ENCODE measurements around the gene MIB2.

Gene MIB2

DNA sequence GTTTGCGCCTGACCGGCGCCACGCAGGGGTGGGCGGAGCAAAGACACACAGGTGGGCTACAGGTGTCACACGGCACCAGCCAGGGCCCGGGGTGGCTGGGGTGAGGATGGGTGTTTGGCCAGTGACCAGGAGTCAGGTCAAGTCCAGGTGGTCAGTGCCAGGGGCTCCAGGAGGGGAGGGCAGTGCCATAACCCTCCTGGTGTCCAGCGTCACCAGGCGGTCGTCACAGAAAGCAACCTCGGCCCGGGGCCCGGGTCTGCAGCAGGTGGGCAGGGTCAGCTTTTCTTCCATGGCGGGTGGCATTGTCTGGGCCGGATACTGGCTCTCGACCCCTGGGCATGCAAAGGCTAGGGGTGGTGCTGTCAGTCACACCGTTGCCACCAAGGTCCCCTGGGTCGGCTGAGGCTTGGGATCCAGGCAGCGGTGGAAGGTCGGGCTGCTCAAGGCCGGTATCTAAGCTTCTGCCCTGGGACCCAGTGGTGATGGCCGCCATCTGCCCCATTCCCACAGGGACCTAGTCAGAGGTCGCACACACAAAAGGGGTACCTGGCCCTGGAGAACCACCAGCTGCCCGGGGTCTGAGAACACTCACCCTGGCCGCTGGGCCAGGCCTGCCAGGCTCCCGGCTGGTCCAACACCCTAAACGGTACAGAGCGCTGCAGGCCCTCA, 17.1 kb upstream of the MIB2 start:
- no peak for DNase-seq (ENCODE audit: low read depth)

DNA sequence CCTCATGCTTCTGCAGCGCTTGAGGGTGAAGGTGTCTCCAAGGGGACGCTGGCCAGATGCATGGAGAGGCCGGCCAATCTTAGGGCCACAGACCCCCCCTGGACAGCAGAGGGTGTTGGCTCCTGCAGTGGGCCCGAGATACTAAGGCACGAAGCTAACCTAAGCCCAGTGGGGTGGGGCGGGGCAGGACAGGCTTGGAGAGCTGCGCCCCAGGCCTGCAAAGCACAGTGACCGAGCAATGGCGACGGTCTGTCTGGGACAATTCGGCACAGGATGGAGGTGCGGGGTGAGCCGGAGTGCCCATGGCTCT, 16.6 kb upstream of the MIB2 start:
- DNase-seq (ENCODE audit: low read depth): no peak

DNA sequence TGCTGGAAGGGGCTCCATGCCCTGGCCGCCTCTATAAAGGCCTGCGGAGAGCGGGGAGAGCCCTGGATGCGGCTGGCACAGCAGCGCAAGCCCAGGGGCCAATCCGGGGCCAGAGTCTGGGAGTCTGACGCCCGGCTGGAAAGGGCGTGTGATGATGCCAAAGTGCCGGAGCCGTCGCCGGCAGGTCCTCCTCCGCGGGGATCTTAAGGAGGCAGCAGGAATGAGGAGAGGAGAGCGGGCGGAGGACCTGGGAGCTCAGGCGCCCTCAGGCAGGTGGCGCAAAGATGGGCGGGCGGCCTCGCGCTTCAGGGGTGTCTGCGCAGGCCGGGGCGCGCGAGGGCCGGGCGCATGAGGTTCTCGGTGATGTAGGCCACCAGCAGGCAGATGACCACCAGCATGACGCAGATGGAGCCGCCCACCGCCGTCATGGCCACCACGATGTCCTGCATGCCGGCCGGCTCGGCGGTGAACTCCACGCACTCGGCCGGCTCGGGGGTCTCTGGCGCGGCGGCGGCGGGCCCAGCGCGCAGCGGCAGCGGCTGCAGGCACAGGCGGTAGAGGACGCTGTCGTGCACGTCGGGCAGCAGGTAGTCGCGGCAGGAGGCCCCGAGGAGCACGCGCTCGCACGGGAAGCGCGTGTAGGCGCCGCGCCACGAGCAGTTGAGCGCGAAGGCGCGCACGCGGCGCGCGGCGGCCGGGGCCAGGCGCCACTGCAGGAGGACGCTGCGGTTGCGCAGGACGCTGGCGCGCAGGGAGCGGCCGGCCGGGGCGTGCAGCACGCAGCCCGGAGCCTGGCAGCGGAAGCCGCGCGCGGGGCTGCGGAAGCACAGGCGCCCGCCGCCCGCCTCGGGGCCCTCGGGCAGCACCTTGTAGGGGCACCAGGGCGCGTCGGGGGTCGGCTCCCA, 16.0 kb upstream of the MIB2 start:
- DNase-seq (ENCODE audit: low read depth): peak; percentile 29

DNA sequence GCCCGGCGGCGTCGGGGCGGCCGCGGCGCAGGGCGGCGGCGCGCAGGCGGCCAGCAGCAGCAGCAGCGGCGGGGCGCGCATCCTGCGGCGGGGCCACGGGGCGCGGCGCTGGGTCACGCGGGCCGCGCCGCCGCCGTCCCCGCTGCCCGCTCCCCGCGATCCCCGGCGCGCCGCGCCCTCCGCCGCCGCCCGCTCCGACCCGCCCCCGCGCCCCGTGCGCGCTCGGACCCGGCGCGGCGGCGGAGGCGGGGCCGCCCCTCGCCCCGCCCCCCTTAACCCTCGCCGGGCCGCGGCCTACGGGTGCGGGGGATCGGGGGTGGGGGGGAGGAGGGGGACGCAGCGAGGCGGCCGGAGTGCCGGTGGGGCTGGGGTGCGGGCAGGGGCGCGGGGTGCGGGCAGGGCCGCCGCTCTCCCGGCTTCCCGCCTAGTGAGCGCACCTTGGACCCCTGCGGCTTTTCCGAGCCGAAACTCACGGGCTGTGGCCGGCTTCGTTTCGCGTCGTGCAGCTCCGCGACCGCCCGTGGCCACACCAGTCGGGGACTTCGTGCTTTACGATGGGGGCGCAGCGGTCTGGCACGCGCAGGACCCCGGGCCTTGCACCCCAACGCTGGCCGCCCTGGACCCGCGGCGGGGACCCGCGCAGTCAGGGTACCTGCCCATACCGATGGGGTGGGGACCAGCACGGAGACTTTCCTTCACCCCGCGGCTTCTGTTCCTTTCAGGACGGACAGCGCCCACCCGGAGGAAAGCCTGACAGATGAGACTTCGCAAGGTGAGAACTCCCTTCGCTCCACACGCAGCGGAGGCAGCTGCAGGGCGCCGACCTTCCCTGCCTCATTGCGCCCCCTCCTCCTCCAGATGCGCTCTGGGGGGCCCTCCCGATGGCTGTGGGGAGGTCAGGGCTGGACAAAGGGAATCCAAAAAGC, 15.1 kb upstream of the MIB2 start, which contains the start of gene FNDC10:
FNDC10 (minus strand) TSS at position 201 of the 926 bp plus-strand sequence; CDS start at position 81, 120 bp downstream.
- DNase-seq (ENCODE audit: low read depth): no peak

DNA sequence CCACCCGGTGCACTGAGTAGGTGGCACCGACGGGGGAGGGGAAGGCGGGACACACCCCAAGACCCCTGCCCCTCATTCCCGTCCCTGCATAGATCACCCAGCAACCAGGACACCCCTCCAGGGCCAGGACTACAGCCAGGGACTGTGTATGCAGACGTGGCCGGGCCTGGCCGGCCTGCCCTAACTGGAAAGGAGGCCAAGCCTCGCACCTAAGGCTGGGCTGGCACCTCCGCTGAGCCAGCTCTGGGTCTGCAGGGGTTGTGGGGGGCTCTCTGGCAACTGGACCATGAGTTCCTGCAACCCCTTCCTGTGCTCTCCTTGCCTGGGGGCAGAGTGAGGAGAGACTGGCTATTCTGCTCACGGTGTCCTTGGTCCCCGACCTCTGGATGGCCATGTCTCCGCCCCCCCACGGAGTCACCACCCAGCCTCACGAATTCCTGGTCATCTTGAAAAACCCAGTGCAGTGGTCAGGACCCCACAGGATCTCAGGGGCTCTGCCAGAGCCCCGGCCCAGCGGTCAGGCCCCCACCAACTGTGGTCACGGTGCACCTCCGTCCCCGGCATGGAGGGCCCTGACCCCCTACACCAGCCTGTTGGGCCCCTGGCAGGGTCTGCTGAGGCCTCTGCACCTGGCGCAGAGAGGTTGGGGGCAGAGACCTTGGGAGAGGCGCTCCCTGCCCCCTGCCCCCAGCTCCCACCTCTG, 14.3 kb upstream of the MIB2 start:
- DNase-seq (ENCODE audit: low read depth): no peak

DNA sequence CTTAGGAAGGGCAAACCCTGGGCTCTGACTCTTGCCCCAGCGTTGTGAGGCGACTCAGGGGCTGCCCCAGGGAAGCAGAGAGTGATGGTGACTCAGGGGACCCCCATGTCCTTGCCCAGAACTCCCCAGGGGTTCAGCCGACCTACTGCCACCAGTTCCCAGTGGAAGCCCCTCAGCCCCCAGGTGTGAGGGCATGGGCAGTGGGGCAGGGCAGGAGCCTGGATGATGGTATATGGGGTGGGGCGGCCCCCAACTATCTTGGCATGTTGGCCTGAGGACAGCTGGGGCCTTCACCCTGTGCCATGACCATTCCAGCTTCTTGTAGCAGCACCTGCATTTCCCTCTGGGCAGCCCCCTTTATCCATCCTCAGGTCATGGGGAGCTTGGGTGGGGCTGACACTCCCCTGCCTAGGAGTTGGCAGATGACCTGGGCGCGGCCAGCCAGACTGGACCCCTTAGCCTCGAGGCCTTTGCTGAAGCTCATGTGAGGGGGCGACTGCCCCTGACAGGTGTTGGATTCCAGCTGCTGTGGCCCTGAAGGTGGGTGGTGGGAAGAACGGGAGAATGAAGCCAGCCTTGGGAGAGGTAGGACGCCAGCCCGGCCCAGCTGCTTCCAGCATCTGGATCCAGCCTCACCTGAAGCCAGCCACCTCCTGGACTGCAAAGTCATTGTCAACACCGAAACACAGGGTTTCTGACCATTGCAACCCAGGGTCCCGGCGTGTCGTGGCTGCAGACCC, 13.6 kb upstream of the MIB2 start:
- DNase-seq (ENCODE audit: low read depth): no peak

DNA sequence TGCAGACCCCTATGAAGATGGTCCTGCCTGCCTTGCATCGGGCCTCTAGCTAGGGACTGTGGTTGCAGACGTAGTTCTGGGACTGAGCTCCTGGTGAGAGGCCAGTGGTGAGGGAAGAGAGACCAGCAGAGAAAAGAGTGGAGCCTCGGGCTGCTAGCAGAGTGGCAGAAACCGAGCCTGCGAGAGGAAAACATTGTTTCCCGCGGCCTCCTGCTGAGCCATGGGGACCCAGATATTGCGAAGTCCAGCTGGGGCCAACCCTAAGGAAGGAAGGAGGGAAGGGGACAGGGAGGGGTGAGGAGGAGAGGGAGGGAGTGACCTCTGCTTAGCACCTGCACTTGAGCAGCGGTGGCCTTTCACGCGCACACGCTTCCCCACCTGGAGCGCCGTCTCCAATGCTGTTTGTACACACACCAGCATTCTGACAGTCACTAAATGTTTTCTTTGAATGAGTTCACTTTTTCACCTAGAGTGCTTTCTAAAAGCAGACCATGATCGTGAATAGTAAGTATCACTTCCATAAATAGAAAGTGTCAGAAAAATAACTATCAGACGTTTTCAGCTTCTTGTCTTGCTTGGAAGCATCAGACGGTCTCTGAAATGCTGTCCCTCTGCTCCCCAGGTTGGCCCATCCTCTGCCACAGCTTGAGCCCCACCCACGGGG, 12.9 kb upstream of the MIB2 start:
- DNase-seq (ENCODE audit: low read depth): no peak

DNA sequence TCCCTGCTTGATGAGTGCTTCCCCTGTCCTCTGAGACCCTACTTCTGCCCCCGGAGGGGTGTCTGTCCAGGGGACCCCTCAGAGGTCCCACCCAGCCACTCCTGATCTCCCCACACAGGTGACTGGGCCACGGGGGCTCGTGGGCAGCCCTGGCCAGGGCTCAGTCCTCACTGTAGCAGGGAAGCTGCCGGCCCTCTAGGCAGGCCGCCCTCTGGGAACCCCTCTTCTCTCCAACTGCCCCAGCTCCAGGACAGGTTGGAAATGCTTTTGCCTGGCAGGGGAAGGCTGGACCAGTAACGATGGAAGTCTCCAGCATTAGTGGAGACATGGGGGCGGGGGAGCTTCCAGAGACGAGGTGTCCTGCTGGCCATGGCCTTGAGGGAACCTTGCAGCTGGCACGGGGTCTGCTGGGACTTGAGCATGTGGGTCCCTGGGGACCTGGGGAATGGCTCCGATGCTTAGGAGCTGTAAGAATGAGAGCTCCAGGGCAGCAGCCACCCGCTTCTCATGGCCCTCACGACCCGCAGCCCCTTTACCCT, 12.3 kb upstream of the MIB2 start:
- no peak for DNase-seq (ENCODE audit: low read depth)

DNA sequence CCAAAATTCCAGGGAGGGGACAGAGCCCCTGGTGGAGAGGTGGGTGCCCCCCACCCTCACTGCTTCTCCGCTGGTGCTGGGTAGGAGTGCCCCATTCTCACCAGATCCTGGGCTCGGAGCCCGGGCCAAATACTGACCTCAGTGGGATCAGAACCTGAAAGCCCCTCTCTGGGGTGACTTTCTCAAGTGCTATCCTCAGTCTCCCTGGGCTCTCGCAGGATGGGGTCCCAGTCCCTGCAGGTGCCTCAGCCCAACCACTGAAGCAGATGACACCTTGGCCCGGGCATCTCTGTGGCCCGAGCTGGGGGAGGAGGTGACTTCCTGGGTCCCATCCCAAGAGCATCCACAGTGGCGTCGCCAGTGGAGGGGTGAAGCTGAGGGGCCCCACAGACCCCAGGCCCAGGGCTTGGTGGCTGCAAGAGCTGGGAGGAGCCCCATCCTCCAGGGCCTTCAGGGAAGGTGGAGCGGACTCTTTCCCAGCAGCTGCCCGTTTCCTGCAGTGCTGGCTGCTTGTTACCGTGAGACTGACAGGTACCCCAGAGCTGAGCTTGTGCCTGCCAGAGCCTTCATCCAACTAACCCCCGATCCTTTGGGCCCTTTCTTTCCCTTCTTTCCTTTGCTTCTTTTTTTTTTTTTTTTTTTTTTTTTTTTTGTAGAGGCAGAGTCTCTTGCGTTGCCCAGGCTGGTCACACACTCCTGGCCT, 11.5 kb upstream of the MIB2 start:
- DNase-seq (ENCODE audit: low read depth): no peak

DNA sequence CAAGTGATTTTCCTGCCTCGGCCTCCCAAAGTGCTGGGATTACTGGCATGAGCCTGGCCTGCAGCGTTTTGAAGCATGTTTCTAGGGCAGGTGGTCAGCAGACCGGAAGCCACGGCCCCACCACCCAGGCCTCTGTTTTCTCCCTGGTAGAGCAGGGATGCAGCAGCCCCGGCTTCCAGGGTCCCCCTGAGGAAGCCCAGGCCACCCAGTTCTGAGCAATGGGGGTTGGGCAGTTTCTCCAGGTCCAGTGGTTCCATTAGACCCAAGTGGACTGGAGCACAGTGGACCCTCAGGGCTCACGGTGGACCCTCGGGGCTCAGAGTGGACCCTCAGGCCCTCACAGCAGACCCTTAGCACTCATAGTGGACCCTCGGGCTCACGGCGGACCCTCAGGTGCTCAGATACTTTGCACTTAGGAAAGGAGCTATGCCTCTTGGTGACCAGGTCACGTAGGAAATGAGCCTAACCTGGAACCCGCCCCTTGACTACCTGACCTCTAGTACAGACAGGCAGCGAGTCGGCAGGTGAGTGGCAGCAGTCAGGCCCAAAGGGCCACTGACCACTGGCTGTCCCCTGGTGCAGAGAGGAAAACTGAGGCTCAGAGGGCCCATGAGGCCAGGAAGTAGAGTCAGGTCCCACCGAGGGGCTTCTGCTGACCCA, 10.8 kb upstream of the MIB2 start:
- DNase-seq (ENCODE audit: low read depth): no peak

DNA sequence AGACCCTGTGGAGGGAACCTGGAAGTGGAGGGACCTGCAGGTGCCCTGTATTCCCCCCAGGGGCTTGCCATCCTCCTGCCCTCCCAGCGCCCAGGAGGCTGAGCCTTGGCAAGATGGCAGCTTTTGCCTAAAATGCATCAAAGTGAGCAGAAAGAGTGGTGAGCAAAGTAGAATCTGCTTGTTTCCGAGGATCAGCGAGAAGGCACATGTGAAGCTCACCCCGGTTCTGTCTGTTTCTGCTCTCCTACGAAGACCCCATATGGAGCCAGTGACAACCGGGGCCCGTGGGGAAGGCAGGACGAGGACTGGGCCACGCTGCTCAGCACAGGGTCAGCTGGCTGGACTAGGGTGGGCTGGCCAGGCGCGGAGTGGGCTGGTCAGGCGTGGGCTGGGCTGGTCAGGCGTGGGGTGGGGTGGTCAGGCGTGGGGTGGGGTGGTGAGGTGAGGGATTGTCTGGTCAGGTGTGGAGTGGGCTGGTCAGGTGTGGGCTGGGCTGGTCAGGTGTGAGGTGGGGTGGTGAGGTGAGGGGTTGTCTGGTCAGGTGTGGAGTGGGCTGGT, 10.2 kb upstream of the MIB2 start:
- DNase-seq (ENCODE audit: low read depth): no peak

DNA sequence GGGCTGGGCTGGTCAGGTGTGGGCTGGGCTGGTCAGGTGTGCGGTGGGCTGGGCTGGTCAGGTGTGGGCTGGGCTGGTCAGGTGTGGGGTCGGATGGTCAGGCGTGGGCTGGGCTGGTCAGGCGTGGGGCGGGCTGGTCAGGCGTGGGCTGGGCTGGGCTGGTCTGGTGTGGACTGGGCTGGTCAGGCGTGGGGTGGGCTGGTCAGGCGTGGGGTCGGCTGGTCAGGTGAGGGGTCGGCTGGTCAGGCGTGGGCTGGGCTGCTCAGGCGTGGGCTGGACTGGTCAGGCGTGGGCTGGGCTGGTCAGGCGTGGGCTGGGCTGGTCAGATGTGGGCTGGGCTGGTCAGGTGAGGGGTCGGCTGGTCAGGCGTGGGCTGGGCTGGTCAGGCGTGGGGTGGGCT, 9.6 kb upstream of the MIB2 start:
- no peak for DNase-seq (ENCODE audit: low read depth)

DNA sequence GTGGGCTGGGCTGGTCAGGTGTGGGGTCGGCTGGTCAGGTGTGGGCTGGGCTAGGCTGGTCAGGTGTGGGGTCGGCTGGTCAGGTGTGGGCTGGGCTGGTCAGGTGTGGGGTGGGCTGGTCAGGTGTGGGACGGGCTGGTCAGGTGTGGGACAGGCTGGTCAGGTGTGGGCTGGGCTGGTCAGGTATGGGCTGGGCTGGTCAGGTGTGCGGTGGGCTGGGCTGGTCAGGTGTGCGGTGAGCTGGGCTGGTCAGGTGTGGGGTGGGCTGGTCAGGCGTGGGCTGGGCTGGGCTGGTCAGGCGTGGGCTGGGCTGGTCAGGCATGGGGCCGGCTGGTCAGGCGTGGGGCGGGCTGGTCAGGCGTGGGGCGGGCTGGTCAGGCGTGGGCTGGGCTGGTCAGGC, 9.1 kb upstream of the MIB2 start:
- no peak for DNase-seq (ENCODE audit: low read depth)

DNA sequence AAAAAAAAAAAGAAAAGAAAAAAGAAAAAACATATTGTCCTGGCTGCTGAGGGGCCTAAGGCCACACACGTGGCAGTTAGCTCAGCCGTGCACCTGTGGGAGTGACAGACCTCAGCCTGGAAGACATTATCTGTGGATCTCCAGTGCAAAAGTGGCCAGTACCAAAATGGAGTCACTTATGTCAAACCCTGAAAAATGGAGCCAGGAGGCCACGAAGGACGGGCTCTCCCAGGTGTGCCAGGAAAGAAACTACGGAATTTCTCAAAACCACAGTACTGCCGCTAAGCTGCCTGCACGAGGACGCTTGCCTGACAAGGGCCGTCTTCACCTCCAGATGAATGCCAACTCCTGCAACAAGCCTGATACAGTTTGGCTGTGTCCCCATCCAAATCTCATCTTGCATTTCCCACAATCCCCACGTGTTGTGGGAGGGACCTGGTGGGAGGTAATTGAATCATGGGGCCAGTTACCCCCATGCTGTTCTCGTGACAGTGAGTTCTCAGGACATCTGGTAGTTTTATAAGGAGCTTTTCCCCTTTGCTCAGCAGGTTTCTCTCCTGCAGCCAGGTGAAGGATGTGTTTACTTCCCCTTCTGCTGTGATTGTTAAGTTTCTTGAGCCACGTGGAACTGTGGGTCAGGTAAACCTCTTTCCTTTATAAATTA, 5.3 kb upstream of the MIB2 start:
- DNase-seq (ENCODE audit: low read depth): no peak

DNA sequence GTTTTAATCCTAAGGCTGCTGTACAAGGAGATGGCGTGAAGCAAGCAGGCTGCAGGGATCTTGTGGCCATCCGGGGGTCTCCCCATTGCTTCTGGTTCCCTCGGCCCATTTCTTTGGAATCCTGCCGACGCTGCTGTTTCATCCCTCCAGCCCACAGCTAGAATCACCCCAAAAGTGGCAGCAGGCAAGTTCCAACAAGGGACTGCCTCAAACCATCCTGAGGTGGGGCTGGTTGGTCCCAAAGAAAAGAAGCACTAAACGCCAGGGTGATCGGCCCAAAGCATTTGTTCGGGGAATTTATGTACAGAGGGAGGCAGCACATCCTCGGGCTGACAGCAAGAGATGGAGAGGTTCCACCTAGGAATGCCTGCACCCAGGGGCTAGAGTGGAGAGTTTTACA, 4.5 kb upstream of the MIB2 start:
- no peak for DNase-seq (ENCODE audit: low read depth)

DNA sequence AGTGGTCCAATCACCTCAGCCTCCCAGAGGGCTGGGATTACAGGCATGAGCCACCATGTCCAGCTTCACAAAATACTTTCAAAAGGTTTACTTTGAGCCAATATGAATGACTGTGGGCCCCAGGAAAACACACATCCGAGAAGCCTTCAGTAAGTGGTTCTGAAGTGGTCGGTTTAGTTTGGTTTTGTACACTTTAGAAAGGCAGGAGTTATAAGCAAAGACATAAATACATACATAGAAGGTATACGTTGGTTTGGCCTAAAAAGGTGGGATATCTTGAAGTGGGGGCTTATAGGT, 3.2 kb upstream of the MIB2 start:
- DNase-seq (ENCODE audit: low read depth): no peak

DNA sequence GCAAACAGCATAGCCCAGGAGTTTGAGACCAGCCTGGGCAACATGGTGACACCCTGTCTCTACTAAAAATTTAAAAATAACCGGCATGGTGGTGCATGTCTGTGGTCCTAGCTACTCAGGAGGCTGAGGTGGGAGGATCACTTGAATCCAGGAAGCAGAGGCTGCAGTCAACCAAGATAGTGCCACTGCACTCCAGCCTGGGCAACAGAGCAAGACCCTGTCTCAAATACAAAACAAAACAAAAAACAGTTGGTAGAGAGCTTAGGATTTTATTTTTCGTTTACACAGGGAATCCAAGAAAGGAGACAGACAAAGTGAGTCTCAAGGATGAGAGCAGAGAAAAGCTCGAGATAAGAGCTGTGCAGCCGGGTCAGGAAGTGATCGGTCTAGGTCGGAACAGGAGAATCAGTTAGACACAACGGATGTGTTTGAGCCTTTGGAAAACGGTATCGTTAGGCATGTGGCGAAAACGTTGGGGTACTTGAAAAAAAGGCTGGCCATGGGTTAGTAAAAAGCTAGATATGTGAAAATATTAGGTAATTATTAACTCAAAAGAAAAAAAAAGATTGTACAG, 1.7 kb upstream of the MIB2 start:
- DNase-seq (ENCODE audit: low read depth): no peak
